Esophagus squamous epithelium (tissue), 4 donors: ENCODE data around the gene SKP1.

Source experiments
- CTCF ChIP-seq, 6 experiments: fragments of 450-650 bp in 4 of 6; fragments of 200-600 bp in 2 of 6; sonication (generic) in 2 of 6; IDR thresholded peaks; one replicate each; pipeline ENCODE4 v1.5.1; 2016 to 2019; ENCODE audit warnings: antibody characterized with exemption in 6 of 6, mild to moderate bottlenecking in 4 of 6, moderate library complexity in 4 of 6
- POLR2A ChIP-seq, 4 donors: fragments of 450-650 bp; IDR thresholded peaks; one replicate each; pipeline ENCODE4 v1.6.1; 2017; ENCODE audit warnings: antibody characterized with exemption in 4 of 4, mild to moderate bottlenecking in 4 of 4, moderate library complexity in 3 of 4

GRCh38 chr5:134114886-134115805 is 61.6 kb downstream of the SKP1 start:
- TF ChIP-seq CTCF (IDR thresholded peaks at IDR 0.05): no peak
- TF ChIP-seq POLR2A (IDR thresholded peaks at IDR 0.05): no peak
